IMR-90 (cell line): Measurements from ENCODE around the gene SLC27A1. TPM values are rescaled to one million over a fixed set of nuclear protein-coding genes. Genes with fewer than 3 reads are reported as not detected.

Source experiments
- ATAC-seq: fragments of 200-7000 bp; cut with Tn5 transposase; 2 replicates; pipeline ENCODE4 v1.9.1; 2020; ENCODE audit warnings: low read depth, mild to moderate bottlenecking, moderate library complexity
- BruUV-seq: library from RNA; stranded (reverse); fragments of 400-500 nt; replicated peaks from 2 replicates; lab custom pipeline; 2021; lab: Mats Ljungman, UMichigan
- CTCF ChIA-PET: fragments of 300-600 bp; formaldehyde crosslinking; extraction: SDS; loops from one replicate; lab custom pipeline; 2021; ENCODE audit warnings: antibody characterized with exemption; lab: Yijun Ruan, JAX
- POLR2A ChIA-PET: fragments of 300-600 bp; sonication (Branson Sonifier 250); formaldehyde crosslinking; loops from one replicate; lab custom pipeline; 2022; ENCODE audit warnings: antibody characterized with exemption; ENCODE audit not compliant: unreplicated experiment; lab: Charles Lee
- DNase-seq: peaks from one replicate; pipeline ENCODE4 v3.0.0; 2013
- H2AFZ ChIP-seq: replicated peaks from 2 replicates; pipeline ENCODE3; 2013; ENCODE audit warnings: low read length, mild to moderate bottlenecking; ENCODE audit not compliant: poor library complexity
- H2AK5ac ChIP-seq: 2 replicates; pipeline ENCODE4 v1.6.1; 2013; ENCODE audit warnings: low read depth, low read length, inconsistent platforms
- H2AK9ac ChIP-seq: replicated peaks from 2 replicates; pipeline ENCODE3; 2013; ENCODE audit warnings: mild to moderate bottlenecking, low read depth, low read length, moderate library complexity; ENCODE audit not compliant: poor library complexity
- H2BK120ac ChIP-seq: 2 replicates; pipeline ENCODE4 v1.6.1; 2013; ENCODE audit warnings: low read depth, low read length, inconsistent platforms
- H2BK15ac ChIP-seq: 3 replicates; pipeline ENCODE4 v1.6.1; 2013; ENCODE audit warnings: low read depth, low read length, inconsistent platforms
- H2BK20ac ChIP-seq: 2 replicates; pipeline ENCODE4 v1.6.1; 2013; ENCODE audit warnings: low read depth, mild to moderate bottlenecking, inconsistent platforms, low read length, moderate library complexity
- H2BK5ac ChIP-seq: 2 replicates; pipeline ENCODE4 v1.6.1; 2013; ENCODE audit warnings: mild to moderate bottlenecking, low read depth, low read length, inconsistent platforms; ENCODE audit not compliant: poor library complexity, severe bottlenecking
- H3K14ac ChIP-seq: replicated peaks from 2 replicates; pipeline ENCODE4 v1.6.1; 2013; ENCODE audit warnings: low read depth, low read length, inconsistent platforms
- H3K18ac ChIP-seq: 2 replicates; pipeline ENCODE4 v1.6.1; 2013; ENCODE audit warnings: low read depth, low read length, control low read depth
- H3K23ac ChIP-seq: 2 replicates; pipeline ENCODE4 v1.6.1; 2013; ENCODE audit warnings: low read depth, low read length, inconsistent platforms
- H3K27ac ChIP-seq: 2 replicates; pipeline ENCODE4 v1.5.1; 2013; ENCODE audit warnings: mild to moderate bottlenecking, control low read depth, low read length; ENCODE audit not compliant: insufficient read depth
- H3K27me3 ChIP-seq: 2 replicates; pipeline ENCODE4 v1.6.1; 2013; ENCODE audit warnings: low read length; ENCODE audit not compliant: control insufficient read depth, insufficient read depth
- H3K36me3 ChIP-seq: 2 replicates; pipeline ENCODE4 v1.6.1; 2013; ENCODE audit warnings: low read length, mixed read lengths; ENCODE audit not compliant: control insufficient read depth, insufficient read depth
- H3K4ac ChIP-seq: 2 replicates; pipeline ENCODE4 v1.6.1; 2013; ENCODE audit warnings: low read depth, low read length, inconsistent platforms
- H3K4me1 ChIP-seq: 2 replicates; pipeline ENCODE4 v1.6.1; 2013; ENCODE audit warnings: low read length, mixed read lengths; ENCODE audit not compliant: control insufficient read depth, insufficient read depth
- H3K4me2 ChIP-seq: 2 replicates; pipeline ENCODE4 v1.6.1; 2013; ENCODE audit warnings: low read depth, mild to moderate bottlenecking, control low read depth, low read length, moderate library complexity
- H3K4me3 ChIP-seq: 2 replicates; pipeline ENCODE4 v1.5.1; 2013; ENCODE audit warnings: low read depth, mild to moderate bottlenecking, control low read depth, low read length, moderate library complexity; ENCODE audit not compliant: insufficient read depth
- H3K56ac ChIP-seq: 2 replicates; pipeline ENCODE4 v1.6.1; 2013; ENCODE audit warnings: low read length, inconsistent platforms; ENCODE audit not compliant: insufficient read depth; ENCODE audit errors: extremely low read depth
- H3K79me1 ChIP-seq, 2 experiments: 2 replicates each; pipeline ENCODE4 v1.6.1; 2013; ENCODE audit warnings: low read length in 2 of 2, inconsistent platforms in 1 of 2, low read depth in 1 of 2
- H3K9ac ChIP-seq: 2 replicates; pipeline ENCODE4 v1.6.1; 2013; ENCODE audit warnings: low read depth, low read length, control low read depth
- H3K9me1 ChIP-seq: 2 replicates; pipeline ENCODE4 v1.6.1; 2013; ENCODE audit warnings: low read length, inconsistent platforms; ENCODE audit not compliant: insufficient read depth
- H3K9me3 ChIP-seq: 2 replicates; pipeline ENCODE4 v1.6.1; 2013; ENCODE audit warnings: low read length; ENCODE audit not compliant: control insufficient read depth, insufficient read depth
- H4K20me1 ChIP-seq: 2 replicates; pipeline ENCODE4 v1.6.1; 2013; ENCODE audit warnings: low read length, inconsistent platforms; ENCODE audit not compliant: insufficient read depth
- H4K5ac ChIP-seq: 2 replicates; pipeline ENCODE4 v1.6.1; 2013; ENCODE audit warnings: mild to moderate bottlenecking, low read depth, low read length, control low read depth
- H4K8ac ChIP-seq, 2 experiments: 2 replicates each; pipeline ENCODE4 v1.6.1; 2013; ENCODE audit warnings: low read depth in 2 of 2, low read length in 2 of 2, control low read depth in 1 of 2, inconsistent platforms in 1 of 2
- H4K91ac ChIP-seq: 2 replicates; pipeline ENCODE4 v1.6.1; 2013; ENCODE audit warnings: low read depth, low read length, inconsistent platforms; ENCODE audit not compliant: insufficient read depth
- BHLHE40 ChIP-seq: fragments of 150-350 bp; IDR thresholded peaks from 2 replicates; pipeline ENCODE4 v1.6.1; 2016; ENCODE audit warnings: mild to moderate bottlenecking, low read depth, low read length
- CEBPB ChIP-seq: IDR thresholded peaks from 2 replicates; pipeline ENCODE4 v1.6.1; 2012; ENCODE audit warnings: low read depth, low read length, improper control_type of control experiment
- CHD1 ChIP-seq: IDR thresholded peaks from 2 replicates; pipeline ENCODE4 v1.6.1; 2012; ENCODE audit warnings: low read depth, low read length, improper control_type of control experiment
- CTCF ChIP-seq: conservative IDR thresholded peaks from 2 replicates; pipeline ENCODE4 v1.5.1; 2012; ENCODE audit warnings: mild to moderate bottlenecking, low read depth, low read length, improper control_type of control experiment
- ELK1 ChIP-seq: fragments of 150-350 bp; IDR thresholded peaks from 2 replicates; pipeline ENCODE4 v1.6.1; 2016; ENCODE audit warnings: low read depth, mild to moderate bottlenecking, low read length, moderate library complexity, borderline replicate concordance
- FOS ChIP-seq: fragments of 150-350 bp; IDR thresholded peaks from 2 replicates; pipeline ENCODE4 v1.6.1; 2016; ENCODE audit warnings: low read depth, low read length
- MAFK ChIP-seq: IDR thresholded peaks from 2 replicates; pipeline ENCODE4 v1.6.1; 2012; ENCODE audit warnings: low read depth, low read length, improper control_type of control experiment
- MAZ ChIP-seq: IDR thresholded peaks from 2 replicates; pipeline ENCODE4 v1.6.1; 2012; ENCODE audit warnings: low read depth, mild to moderate bottlenecking, low read length, improper control_type of control experiment, moderate library complexity, borderline replicate concordance
- MXI1 ChIP-seq: IDR thresholded peaks from 2 replicates; pipeline ENCODE4 v1.6.1; 2012; ENCODE audit warnings: low read depth, mild to moderate bottlenecking, low read length, moderate library complexity, borderline replicate concordance
- NFE2L2 ChIP-seq: fragments of 150-350 bp; IDR thresholded peaks from 2 replicates; pipeline ENCODE4 v1.6.1; 2016; ENCODE audit warnings: low read depth, mild to moderate bottlenecking, low read length
- POLR2A ChIP-seq: IDR thresholded peaks from 2 replicates; pipeline ENCODE4 v1.6.1; 2012; ENCODE audit warnings: mild to moderate bottlenecking, low read depth, low read length
- RAD21 ChIP-seq: IDR thresholded peaks from 2 replicates; pipeline ENCODE4 v1.6.1; 2012; ENCODE audit warnings: low read length, improper control_type of control experiment
- RCOR1 ChIP-seq: IDR thresholded peaks from 2 replicates; pipeline ENCODE4 v1.6.1; 2012; ENCODE audit warnings: mild to moderate bottlenecking, low read length, improper control_type of control experiment; ENCODE audit not compliant: insufficient replicate concordance
- RFX5 ChIP-seq: IDR thresholded peaks from 2 replicates; pipeline ENCODE4 v1.8.0; 2012; ENCODE audit warnings: low read depth, mild to moderate bottlenecking, low read length, moderate library complexity
- SMC3 ChIP-seq: fragments of 150-350 bp; IDR thresholded peaks from 2 replicates; pipeline ENCODE4 v1.6.1; 2016; ENCODE audit warnings: low read depth, mild to moderate bottlenecking, antibody characterized with exemption, low read length, moderate library complexity
- USF2 ChIP-seq: fragments of 150-350 bp; IDR thresholded peaks from 2 replicates; pipeline ENCODE4 v1.6.1; 2017; ENCODE audit warnings: mild to moderate bottlenecking, antibody characterized with exemption, low read length, low read depth
- WGBS, 2 experiments: methylation state at CpG; one replicate each; pipeline versions ENCODE4 v1.1.5 to v1.1.7; 2013; ENCODE audit warnings: missing lambda C conversion rate in 2 of 2; ENCODE audit not compliant: insufficient read length in 1 of 2; ENCODE audit errors: extremely low coverage in 2 of 2; 5-methylcytosine and 5-hydroxymethylcytosine counted together
- dilution Hi-C: fragments of 300-500 bp; cut with HindIII; formaldehyde crosslinking; loops from one replicate; pipeline ENCODE4 v1.14.3; 2018; ENCODE audit warnings: low sequenced_read_pairs; ENCODE audit not compliant: unreplicated experiment
- in situ Hi-C: fragments of 300-500 bp; cut with MboI; formaldehyde crosslinking; loops from 3 replicates; pipeline ENCODE4 v1.14.3; 2019; ENCODE audit warnings: low sequenced_read_pairs, inconsistent platforms, mixed read lengths
- intact Hi-C: fragments of 100-400 bp; cut with micrococcal nuclease; formaldehyde crosslinking; loops from 2 replicates; pipeline ENCODE4 v1.10.0; 2022
- polyA plus RNA-seq, 3 experiments: library from polyadenylated mRNA; depleted of rRNA; stranded (reverse); fragments of >200 nt; gene quantifications; 2 replicates each; pipeline ENCODE4 v1.2.3, GENCODE V29; 2012; ENCODE audit warnings: low replicate concordance in 1 of 3
- total RNA-seq: library from RNA; depleted of rRNA; stranded (reverse); fragments of >200 nt; gene quantifications from 2 replicates; pipeline ENCODE4 v1.2.3, GENCODE V29; 2012

SLC27A1 gene
- total and polyA plus RNA-seq, 2 of the 4 experiments (the other 2 are of a cell fraction): 4.8 to 12.9 TPM

- no peak overlapping the region for H3K56ac ChIP-seq
- no peak overlapping the region for H3K18ac ChIP-seq
- peaks cover 4% of the 10 kb centered on the region; the same call in 1 of the 2 replicates for H3K9me1 ChIP-seq
- TF ChIP-seq POLR2A: no peak
- no peak for TF ChIP-seq ELK1
- TF ChIP-seq RFX5: no peak
- no peak for TF ChIP-seq USF2
- TF ChIP-seq CHD1: no peak
- TF ChIP-seq MAZ: no peak
- TF ChIP-seq MXI1: no peak
- no peak for TF ChIP-seq CEBPB
- no peak for TF ChIP-seq BHLHE40
- TF ChIP-seq MAFK: no peak
- TF ChIP-seq CTCF: no peak
- TF ChIP-seq RAD21: no peak
- TF ChIP-seq FOS: no peak
- no peak for TF ChIP-seq NFE2L2
- no peak for TF ChIP-seq SMC3
- TF ChIP-seq RCOR1: no peak
- DNase-seq: no peak
- peak overlapping the region; percentile 16 for H2AK9ac ChIP-seq
- no peak overlapping the region for H3K27ac ChIP-seq
- no peak overlapping the region for H4K5ac ChIP-seq
- ChIA-PET POLR2A (no interaction called here), CTCF (interaction anchor here (0.7 kb wide), 1 partner anchor 9 kb away, joined by 3 read pairs; no protein-coding TSS in a partner anchor)
- peaks cover 12% of the 10 kb centered on the region for H3K36me3 ChIP-seq
- H3K9me3 ChIP-seq: no peaks in the 10 kb centered on the region
- ATAC-seq: no peak
- peaks cover 32% of the 10 kb centered on the region for H4K20me1 ChIP-seq
- H2AK5ac ChIP-seq: no peak overlapping the region
- no peak overlapping the region for H3K4ac ChIP-seq
- H2BK120ac ChIP-seq: no peak overlapping the region
- H3K4me2 ChIP-seq: no peak overlapping the region
- no peak overlapping the region for H2BK20ac ChIP-seq
- no peak overlapping the region for H2BK15ac ChIP-seq
- no peak overlapping the region for H2BK5ac ChIP-seq
- no peaks in the 10 kb centered on the region; the same call in 1 of the 2 replicates for H3K4me1 ChIP-seq
- no peak overlapping the region for H2AFZ ChIP-seq
- WGBS, 2 experiments: 93% methylated on average over 38 of the region's 58 CpGs; no CpG with 5 or more reads in 1 of the 2 experiments
- BruUV-seq: no TSS peak
- no peak overlapping the region for H3K4me3 ChIP-seq
- no peak overlapping the region for H3K14ac ChIP-seq
- no peak overlapping the region for H4K91ac ChIP-seq
- intact Hi-C loops: no loop called here
- dilution Hi-C loops: no loop called here
- H3K9ac ChIP-seq: no peak overlapping the region
- in situ Hi-C loops: no loop called here
- H3K79me1 ChIP-seq: peaks cover 13 to 26% of the 10 kb centered on the region in 2 experiments
- no peaks in the 10 kb centered on the region for H3K27me3 ChIP-seq
- no peak overlapping the region for H4K8ac ChIP-seq
- H3K23ac ChIP-seq: no peak overlapping the region
Measured at GRCh38 chr19:17486545-17487240, 16.4 kb downstream of the SLC27A1 start.
